ENCODE measurements around the gene P2RY8.

P2RY8 gene

DNA sequence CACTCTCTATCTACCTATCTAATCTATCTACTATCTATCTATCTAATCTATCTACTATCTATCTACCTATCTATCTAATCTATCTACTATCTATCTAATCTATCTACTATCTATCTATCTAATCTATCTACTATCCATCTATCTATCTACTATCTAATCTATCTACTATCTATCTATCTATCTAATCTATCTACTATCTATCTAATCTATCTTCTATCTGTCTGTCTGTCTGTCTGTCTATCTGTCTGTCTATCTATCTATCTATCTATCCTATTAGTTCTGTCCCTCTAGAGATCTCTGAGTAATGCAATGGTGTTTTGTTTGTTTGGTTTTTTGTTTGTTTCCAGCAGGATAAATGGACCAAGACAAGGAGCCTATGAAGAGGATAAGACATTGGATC is 74.9 kb downstream of the P2RY8 start:
- no peak for TF ChIP-seq ZBTB7A (IDR thresholded peaks at IDR 0.05; ENCODE audit: low read depth)
- TF ChIP-seq RAD21 (IDR thresholded peaks at IDR 0.05; ENCODE audit: low read depth), result no peak
- TF ChIP-seq YY1 (IDR thresholded peaks at IDR 0.05; ENCODE audit: low read depth), result no peak
- TF ChIP-seq NFIC (IDR thresholded peaks at IDR 0.05), result no peak
- no peak for TF ChIP-seq CEBPB (IDR thresholded peaks at IDR 0.05)
- TF ChIP-seq MAX (IDR thresholded peaks at IDR 0.05), result no peak
- TF ChIP-seq REST (IDR thresholded peaks at IDR 0.05; ENCODE audit: low read depth), result no peak
- TF ChIP-seq EGR1 (IDR thresholded peaks at IDR 0.05), result no peak
- no peak for TF ChIP-seq CREB1 (IDR thresholded peaks at IDR 0.05; ENCODE audit: low read depth)
- no peak for TF ChIP-seq TEAD4 (IDR thresholded peaks at IDR 0.05)
- no peak for TF ChIP-seq TCF12 (IDR thresholded peaks at IDR 0.05; ENCODE audit: low read depth)
- no peak for TF ChIP-seq EP300 (IDR thresholded peaks at IDR 0.05; ENCODE audit: borderline replicate concordance)

GRCh38 chrX:1455948-1456280 is 81.1 kb downstream of the P2RY8 start:
- TF ChIP-seq, protein P1, sequence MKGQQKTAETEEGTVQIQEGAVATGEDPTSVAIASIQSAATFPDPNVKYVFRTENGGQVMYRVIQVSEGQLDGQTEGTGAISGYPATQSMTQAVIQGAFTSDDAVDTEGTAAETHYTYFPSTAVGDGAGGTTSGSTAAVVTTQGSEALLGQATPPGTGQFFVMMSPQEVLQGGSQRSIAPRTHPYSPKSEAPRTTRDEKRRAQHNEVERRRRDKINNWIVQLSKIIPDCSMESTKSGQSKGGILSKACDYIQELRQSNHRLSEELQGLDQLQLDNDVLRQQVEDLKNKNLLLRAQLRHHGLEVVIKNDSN (IDR thresholded peaks at IDR 0.05), result no peak
- TF ChIP-seq CEBPB (IDR thresholded peaks at IDR 0.05) (no peak), FOXM1 (IDR thresholded peaks at IDR 0.05; ENCODE audit: borderline replicate concordance, low read depth) (no peak), YY1 (IDR thresholded peaks at IDR 0.05; ENCODE audit: low read depth) (no peak), EP300 (IDR thresholded peaks at IDR 0.05; ENCODE audit: borderline replicate concordance) (no peak), REST (IDR thresholded peaks at IDR 0.05; ENCODE audit: low read depth) (no peak), CREB1 (IDR thresholded peaks at IDR 0.05; ENCODE audit: low read depth) (no peak), NFIC (IDR thresholded peaks at IDR 0.05) (no peak), TCF12 (IDR thresholded peaks at IDR 0.05; ENCODE audit: low read depth) (no peak), TAF1 (IDR thresholded peaks at IDR 0.05; ENCODE audit: low read depth) (no peak), ZBTB7A (IDR thresholded peaks at IDR 0.05; ENCODE audit: low read depth) (no peak)

DNA sequence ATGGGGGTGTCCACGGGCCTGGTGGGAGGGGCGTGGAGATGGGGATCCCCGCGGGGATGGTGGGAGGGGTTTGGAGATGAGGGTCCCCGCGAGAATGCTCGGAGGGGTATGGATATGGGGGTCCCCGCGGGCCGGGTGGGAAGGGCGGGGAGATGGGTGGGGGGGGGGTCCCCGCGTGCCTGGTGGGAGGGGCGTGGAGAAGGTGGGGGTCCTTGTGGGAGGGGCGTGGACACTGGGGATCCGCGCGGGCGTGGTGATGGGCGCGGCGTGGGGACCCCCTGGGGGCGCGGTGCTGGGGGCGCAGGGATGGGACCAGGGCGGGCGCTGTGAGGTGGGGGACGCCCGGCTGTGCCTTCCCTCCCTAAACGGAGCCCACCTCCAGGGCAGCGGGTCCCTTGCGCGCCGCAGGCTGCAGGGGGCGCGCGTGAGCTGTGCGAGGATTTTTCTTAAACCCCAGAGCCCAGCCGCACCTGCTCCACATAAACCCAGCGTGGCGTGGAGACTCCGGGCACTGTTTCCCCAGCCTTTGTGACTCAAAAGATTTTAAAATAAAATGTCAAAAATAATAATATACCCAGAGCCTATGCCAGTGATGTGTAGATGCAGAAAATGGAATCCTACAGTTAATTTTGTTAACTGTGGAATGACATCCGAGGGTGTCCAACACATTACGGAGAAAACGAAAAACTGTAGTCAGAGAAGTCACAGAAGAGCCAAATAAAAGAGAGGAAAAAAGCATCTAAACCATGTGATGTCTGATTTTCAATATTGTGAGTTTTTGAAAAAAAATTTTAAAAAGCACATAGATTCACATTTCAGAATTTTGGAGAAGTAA is 82.8 kb downstream of the P2RY8 start:
- TF ChIP-seq ZBTB7A (IDR thresholded peaks at IDR 0.05; ENCODE audit: low read depth) (peak; percentile 66), RAD21 (IDR thresholded peaks at IDR 0.05; ENCODE audit: low read depth) (peak; percentile 72), NFIC (IDR thresholded peaks at IDR 0.05) (no peak), EGR1 (IDR thresholded peaks at IDR 0.05) (no peak)

DNA sequence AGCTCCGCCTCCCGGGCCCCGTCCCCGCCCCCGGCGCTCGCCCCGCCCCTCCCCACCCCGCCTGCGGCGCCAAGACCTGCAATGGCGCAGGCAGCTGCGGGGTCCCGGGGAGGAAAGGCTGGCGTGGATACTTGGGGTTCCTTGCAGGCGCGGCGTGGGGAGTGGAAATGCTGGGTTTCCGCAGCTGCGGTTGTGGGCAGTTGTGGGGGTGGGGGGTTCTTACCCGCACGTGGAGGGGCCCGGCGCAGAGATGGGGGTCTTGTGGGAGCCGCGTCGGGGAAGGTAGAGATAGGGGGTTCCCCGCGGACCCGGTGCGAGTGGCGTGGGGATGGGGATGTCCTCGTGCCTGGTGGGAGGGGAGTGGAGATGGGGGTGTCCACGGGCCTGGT is 83.6 kb downstream of the P2RY8 start:
- TF ChIP-seq EP300 (IDR thresholded peaks at IDR 0.05; ENCODE audit: borderline replicate concordance) (no peak), RAD21 (IDR thresholded peaks at IDR 0.05; ENCODE audit: low read depth) (no peak), YY1 (IDR thresholded peaks at IDR 0.05; ENCODE audit: low read depth) (no peak; the same call in 1 of the 2 replicates), TAF1 (IDR thresholded peaks at IDR 0.05; ENCODE audit: low read depth) (no peak), ZBTB7A (IDR thresholded peaks at IDR 0.05; ENCODE audit: low read depth) (peak; percentile 53; the same call in 1 of the 2 replicates), CREB1 (IDR thresholded peaks at IDR 0.05; ENCODE audit: low read depth) (no peak)

DNA sequence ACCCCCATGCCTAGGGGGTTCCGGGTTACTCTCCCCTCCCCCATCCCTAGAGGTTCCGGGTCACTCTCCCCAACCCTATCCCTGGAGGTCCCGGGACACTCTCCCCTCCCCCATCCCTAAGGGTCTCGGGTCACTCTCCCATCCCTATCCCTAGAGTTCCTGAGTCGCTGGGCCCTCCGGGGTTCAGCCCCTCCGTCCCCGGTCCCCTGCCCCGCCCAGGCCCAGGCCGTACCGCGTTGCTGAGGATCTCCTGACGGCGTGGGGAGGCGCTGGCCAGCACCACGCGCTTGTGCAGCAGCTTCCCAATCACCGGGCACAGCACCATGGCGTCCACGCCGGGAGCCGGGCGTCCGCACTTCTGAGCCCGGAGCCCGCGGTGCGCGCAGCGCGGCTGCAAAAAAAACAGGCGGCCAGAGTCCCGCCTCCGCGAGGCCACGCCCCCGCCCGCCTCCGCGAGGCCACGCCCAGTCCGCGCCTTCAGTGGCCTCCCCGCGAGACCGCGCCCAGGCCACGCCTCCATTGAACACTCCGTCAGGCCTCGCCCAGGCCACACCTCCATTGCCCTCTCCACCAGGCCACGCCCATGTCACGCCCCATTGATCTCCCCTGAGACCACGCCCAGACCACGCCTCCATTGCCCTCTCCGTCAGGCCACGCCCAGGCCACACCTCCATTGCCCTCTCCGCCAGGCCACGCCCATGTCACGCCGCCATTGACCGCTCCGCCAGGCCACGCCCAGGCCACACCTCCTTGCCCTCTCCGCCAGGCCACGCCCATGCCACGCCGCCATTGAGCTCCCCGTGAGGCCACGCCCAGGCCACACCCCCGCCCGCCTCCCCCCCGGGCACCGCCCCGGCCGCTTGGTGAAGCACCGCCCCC is 84.2 kb downstream of the P2RY8 start, which contains the start of gene ASMTL:
ASMTL (minus strand) TSS at position 394 of the 879 bp plus-strand sequence; CDS start at position 325, 69 bp downstream.
- no peak for TF ChIP-seq EP300 (IDR thresholded peaks at IDR 0.05; ENCODE audit: borderline replicate concordance)
- 0 out of 2 replicates have a peak, but pooled peaks have one; percentile 28 for TF ChIP-seq TCF12 (IDR thresholded peaks at IDR 0.05; ENCODE audit: low read depth)
- TF ChIP-seq, protein P1 (IDR thresholded peaks at IDR 0.05), result no peak
- no peak for TF ChIP-seq TEAD4 (IDR thresholded peaks at IDR 0.05)
- peak; percentile 77; the same call in 1 of the 2 replicates for TF ChIP-seq TAF1 (IDR thresholded peaks at IDR 0.05; ENCODE audit: low read depth)
- peak; percentile 49 for TF ChIP-seq MAX (IDR thresholded peaks at IDR 0.05)
- TF ChIP-seq CREB1 (IDR thresholded peaks at IDR 0.05; ENCODE audit: low read depth), result no peak
- TF ChIP-seq RAD21 (IDR thresholded peaks at IDR 0.05; ENCODE audit: low read depth), result no peak
- peak; percentile 23; the same call in 1 of the 2 replicates for TF ChIP-seq EGR1 (IDR thresholded peaks at IDR 0.05)
- 0 out of 2 replicates have a peak, but pooled peaks have one; percentile 32 for TF ChIP-seq REST (IDR thresholded peaks at IDR 0.05; ENCODE audit: low read depth)
- TF ChIP-seq NFIC (IDR thresholded peaks at IDR 0.05), result no peak
- no peak for TF ChIP-seq ZBTB7A (IDR thresholded peaks at IDR 0.05; ENCODE audit: low read depth)
- peak; percentile 48; the same call in 1 of the 2 replicates for TF ChIP-seq YY1 (IDR thresholded peaks at IDR 0.05; ENCODE audit: low read depth)
- TF ChIP-seq FOXM1 (IDR thresholded peaks at IDR 0.05; ENCODE audit: borderline replicate concordance, low read depth), result no peak

All from Ishikawa (cell line).